ENCODE measurements around the gene PROKR2.

DNA sequence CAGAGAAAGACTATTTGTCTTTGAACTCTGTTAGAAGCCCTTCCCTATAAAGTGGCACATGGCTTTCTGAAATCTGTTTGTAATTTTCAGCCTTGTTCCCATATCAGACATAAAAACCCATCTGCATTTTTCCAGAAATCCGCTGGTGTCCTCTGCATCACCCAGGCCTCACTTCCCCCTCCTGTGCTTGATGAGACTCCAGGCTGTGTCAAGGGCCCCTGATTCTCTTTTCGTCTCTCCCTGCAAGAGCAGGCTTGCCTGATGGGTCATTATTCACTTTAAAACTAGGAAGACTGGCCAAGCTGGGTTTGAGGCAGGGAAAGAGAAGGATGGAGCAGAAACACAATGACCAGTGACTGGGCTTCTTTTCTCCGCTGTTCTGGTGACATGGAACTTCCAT, 10.6 kb upstream of the PROKR2 start:
- no peak for TF ChIP-seq EZH2phosphoT487 (IDR thresholded peaks at IDR 0.05; ENCODE audit: insufficient read depth, low read depth)
- TF ChIP-seq EZH2 (IDR thresholded peaks at IDR 0.05; ENCODE audit: insufficient read depth, poor library complexity, severe bottlenecking): no peak

Data from GM23248 (cell line).